PC-3 (cell line): Measurements from ENCODE around the gene CLEC2A.

Experiments
- CTCF ChIP-seq: fragments of 300-600 bp; sonication (generic); conservative IDR thresholded peaks from 2 replicates; pipeline ENCODE4 v1.5.1; 2017; ENCODE audit warnings: antibody characterized with exemption, low read depth, mild to moderate bottlenecking, low read length
- EZH2 ChIP-seq: fragments of 300-600 bp; sonication (generic); IDR thresholded peaks from one replicate; pipeline ENCODE4 v1.6.1; 2017; ENCODE audit warnings: antibody characterized with exemption, mild to moderate bottlenecking, low read length; ENCODE audit not compliant: unreplicated experiment

GRCh38 chr12:9948606-9949296 is 16.6 kb upstream of the CLEC2A start:
- TF ChIP-seq CTCF: no peak
- no peak for TF ChIP-seq EZH2
